GM18519 (cell line): ENCODE data around the gene NEK6.

Experiments
- ATAC-seq: cut with Tn5 transposase; IDR thresholded peaks from one replicate; pipeline ENCODE4 v1.9.1; 2021; ENCODE audit warnings: mild to moderate bottlenecking, moderate library complexity; ENCODE audit not compliant: unreplicated experiment, low FRiP score

The NEK6 gene

DNA sequence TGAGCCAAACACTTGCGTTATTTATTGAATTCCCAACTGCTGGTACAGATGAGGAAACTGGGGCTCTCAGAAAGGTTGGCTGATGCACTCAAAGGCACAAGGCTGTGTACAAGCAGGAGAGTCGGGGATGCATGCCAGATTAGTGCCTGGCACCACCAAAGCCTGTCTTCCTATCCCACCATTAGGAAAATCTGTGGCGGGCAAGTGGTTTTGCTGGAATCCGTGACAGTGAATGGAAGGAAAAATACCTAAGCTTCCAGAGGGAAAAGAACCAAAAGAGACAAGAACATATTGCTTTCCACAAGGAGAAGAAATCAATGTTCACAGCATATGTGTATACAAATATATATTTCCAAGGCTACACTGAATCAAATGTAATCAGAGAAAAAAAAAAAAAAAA, 106.4 kb downstream of the NEK6 start:
- ATAC-seq = no peak

GRCh38 chr9:124365036-124365435, 107.3 kb downstream of the NEK6 start:
- ATAC-seq = no peak

GRCh38 chr9:124366476-124367220, 108.9 kb downstream of the NEK6 start:
- ATAC-seq = no peak

DNA sequence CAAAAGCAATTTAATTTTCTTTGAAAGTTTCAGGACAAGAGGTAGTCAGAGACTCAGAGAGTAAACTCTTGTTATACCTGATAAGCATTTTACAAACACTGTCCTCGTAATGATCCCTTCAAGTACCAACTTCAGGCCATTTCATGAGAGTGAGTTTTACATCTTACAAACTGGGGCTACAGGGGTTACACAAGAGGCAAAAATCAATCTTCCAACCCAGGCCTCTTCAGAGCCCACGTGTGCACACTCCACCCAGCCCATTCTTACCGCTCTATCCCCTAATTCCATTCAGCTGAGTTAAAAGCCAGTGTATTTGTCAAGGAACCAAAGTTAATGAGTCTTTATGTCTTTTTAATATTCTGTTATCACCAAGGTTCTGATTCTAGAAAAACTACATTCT, 110.9 kb downstream of the NEK6 start:
- ATAC-seq = no peak

DNA sequence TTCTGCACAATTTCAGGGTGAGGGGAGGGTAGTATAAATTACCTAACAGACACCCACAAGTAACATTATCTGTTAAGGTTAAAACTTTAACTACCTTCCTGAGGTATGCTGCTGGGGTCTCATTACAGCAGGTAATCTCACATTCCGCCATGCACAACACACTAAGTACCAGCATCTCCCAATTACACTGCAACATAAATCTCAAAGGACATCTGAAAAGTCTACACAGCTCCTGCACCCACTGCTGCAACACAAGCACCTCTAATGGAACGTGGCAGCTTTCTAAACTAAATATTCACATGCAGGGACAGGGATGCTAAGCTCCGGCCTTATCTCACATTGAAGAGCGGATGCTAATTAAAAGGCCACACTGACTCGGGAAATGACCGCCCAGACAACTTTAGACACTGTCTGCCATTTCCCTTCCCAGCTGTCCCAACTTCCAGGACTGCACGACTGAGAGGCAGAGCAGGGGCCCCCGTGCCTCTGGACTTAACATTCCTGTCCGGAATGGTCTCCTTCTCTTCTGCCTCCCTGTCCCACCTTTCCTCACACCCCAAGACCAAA, 111.6 kb downstream of the NEK6 start:
- ATAC-seq = no peak

DNA sequence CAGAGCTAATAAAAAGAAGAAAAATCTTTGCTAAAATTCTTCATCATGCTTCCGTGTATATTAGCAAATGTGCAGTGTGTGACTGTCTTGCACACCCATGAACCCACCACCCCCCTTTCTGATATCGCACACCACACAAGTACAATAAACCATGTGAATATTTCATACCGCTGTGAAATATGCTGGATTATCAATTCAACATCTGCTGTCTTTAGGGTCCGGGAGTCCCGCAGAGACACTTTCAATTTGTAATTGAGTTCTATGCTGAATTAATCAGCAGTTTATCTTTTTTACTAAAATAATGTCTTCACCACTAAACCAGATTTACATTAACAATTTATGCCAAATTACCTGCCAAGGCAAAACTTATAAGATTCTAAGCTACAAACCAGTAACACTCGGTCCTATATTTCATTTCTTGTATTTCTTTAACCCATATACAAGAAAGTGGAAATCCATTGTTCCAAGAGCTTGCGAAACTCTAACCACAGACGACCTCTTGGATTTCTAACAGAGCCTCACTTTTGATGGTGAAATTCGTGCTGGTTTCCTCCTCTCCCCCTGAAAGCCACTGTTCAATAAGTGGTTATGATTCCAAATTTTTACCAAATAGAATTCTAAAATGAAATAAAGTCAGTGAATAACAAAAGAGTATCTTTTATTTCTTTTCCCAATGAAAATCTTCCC, 113.3 kb downstream of the NEK6 start:
- ATAC-seq = no peak

- ATAC-seq = no peak
Measured at GRCh38 chr9:124372038-124372437, 114.3 kb downstream of the NEK6 start.

DNA sequence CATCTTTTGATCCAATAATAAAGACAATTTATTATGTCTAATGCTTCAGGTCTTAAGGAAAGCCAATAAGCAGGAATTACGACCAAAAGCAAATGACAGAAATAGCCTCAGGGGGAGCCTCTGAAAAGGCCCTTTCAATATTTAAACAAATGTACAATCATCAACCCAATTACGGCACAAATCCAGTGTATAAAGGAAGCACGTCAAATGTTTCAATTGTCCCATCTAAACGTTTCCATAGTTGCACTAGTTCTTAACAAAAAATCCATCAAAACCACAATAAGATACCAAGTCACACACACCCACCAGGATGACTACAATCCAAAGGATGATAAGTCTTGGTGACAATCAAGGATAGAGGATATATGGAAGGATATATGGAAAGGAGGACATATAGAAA, 115.6 kb downstream of the NEK6 start:
- ATAC-seq = no peak

DNA sequence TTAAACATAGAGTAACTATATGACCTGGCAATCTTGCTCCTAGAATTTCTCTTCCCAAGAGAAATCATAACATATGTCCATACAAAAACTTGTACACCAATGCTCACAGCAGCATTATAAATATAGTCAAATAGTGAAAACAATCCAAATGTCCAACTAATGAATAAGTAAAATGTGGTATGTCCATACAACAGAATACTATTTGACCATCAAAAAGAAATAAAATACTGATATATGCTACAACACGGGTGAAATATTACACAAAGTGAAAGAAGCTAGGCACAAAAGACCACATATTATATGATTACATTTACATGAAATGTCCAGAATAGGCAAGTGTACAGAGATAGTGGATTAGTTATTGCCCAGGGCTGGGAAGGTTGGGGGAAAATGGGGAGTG, 116.1 kb downstream of the NEK6 start:
- ATAC-seq = no peak

GRCh38 chr9:124375726-124376125, 118.0 kb downstream of the NEK6 start:
- ATAC-seq = no peak

DNA sequence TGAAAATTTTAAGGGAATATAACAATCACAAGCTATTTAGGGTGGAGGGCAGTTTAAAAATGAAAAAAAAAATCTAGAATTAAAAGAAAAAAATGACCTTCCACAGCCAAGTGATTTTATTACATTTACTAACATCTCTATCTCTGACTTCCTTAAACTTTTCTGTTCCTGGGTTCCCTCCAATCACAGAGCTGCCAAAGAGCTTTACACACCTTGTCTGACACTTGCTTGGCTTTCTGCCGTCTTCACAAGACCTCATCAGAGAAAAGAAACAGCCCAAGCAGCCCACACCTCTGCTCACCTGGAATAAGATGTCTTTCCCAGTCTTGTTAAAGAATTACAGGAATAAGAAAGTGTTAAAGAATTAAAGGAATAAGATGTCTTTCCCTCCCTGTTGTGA, 118.6 kb downstream of the NEK6 start:
- no peak for ATAC-seq

DNA sequence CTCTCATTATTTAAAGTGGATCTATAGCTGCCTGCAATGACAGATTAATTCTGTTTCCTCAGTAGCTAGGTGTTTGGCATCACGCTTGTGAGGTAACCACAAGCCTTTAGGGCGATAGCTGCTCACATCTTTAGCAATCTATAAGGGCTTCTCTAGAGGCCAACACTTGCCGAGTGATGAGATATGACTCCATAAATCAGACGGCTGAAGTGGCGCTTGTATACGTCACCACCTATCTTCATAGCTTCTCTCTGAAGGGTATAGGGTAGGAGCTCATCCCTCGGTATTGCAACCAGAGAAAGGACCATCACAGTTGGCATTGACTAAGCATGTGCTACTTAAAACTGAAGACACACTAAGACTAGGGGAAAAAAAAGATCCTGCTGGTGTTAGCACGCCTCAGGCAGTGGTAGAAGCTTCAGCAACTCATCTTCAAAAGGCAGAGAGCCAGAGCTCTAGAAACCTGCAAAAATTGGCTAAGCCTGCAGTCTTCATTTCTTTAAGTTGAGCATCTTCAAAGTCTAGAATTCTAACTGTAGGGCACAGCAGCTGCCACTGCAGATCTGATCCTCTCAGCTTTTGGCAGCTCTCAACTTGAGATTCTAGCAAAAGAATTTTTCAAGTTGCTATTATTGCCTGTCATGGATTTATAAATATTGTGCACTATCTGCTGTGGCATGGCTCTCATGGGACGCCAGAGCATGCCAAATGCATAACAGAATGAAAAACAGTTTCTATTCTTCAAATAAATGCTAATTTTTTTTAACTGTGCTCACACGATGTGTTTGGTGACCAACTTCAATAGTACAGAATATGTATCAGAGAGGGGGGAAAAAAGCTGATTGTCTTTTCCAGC, 120.0 kb downstream of the NEK6 start:
- no peak for ATAC-seq

DNA sequence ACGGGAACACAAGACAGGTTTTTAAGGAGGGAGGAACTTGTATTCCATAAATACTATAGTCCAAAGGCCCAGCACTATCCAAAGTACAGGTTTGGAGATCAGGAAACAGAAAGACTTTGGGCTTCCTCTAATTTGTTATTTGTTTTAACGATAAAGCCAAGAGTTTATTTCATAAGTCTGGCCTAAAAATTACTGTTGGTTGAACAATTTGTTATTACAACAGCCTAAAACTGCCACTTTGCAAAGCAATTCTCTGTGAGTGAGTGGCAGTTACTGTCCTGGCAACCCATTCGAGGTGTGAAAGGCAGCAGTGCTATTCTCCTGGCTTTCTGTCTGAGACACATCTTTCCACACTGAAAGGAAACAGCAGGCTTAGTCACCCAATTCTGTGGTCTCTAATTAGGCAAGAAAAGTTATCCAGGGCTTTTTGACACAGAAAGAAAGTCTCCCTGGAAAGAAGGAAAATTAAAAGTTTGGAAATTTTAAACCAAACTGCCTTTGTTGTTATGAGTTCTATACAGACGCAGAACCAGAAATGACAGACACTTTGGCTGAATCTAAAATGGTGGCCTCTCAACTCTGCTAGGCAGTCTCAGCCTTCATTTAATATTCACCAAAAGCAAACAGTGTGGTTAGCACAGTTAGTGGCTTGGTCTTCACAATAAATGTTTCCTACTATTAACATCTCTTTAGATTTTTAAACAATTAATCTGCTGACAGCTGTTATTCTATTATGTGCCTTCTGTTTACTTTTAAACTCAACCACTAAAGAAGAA, 123.6 kb downstream of the NEK6 start:
- no peak for ATAC-seq

GRCh38 chr9:124384210-124384609, 126.5 kb downstream of the NEK6 start:
- no peak for ATAC-seq

DNA sequence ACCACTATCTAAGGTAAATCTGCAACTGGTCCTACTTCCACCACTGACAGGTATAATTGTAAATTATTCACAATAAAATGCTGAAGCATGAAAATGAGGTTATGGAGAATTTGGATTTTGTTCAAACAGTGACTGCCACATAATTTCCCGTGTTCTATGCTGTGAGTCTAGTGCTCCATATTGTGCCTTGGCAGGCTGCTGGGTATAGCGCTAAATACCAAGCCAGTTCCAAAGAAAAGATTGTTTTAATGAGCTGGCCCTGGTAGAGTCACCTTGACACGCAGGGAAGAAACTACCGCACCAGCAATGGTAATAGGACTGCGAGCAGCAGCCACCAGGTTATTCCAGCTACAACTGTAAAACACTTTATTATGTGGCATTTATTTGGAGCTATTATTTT, 127.1 kb downstream of the NEK6 start:
- no peak for ATAC-seq

DNA sequence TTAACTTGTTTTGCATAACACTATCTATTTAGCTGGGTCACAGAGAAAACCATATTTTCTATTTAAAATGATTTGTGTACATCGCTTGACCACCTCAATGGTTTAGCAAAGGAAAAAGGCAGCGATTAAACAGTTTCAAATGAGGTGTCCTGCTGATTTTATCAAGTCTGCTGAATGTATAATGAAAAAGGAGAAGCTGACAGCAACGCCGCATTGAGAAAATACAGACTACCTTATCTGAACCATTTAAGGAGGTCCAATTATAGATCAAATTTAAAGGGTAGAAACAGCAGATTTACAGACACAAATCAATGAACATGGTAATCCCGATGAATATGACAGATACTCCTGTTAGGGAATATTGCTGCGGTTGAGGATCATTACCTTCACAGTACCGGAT, 127.9 kb downstream of the NEK6 start:
- ATAC-seq = no peak

- no peak for ATAC-seq
Measured at GRCh38 chr9:124386201-124386600, 128.5 kb downstream of the NEK6 start.

GRCh38 chr9:124388275-124389048, 130.7 kb downstream of the NEK6 start:
- no peak for ATAC-seq

DNA sequence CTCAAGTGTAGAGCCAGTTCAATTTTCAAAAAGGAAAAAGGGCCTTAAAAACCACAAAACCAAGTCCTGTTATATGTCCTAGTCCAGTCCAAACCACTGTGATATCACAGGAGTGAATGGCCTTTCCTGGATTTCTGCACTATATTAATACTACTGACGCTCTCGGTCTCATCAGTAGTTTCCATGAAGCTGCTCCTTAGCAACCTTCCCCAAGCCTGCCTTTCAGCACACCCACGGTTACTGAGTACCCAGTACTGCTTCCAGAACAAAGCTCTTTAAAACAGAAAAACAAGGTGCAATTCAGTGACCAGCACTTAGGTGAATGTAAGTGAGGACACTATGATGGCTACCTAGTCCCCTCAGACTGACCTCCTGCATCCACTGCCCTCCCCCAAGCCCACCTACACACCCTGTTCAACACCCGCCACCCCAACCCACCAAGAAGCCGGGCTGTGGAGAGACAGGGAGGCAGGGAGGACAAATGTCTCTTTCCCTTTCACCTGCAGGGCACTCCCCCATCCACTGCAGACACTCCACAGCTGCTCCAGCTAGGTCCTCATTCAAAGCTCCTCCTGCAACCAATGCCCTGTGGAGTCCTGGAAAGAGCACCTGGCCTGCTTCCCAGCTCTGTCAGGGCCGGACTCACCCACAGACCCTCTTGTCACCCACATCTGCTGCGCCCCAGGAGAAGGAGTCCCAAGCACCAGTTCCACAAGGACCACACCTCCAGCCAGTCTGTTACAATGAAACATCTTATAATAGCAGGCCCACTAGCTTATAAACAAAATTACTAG, 131.6 kb downstream of the NEK6 start:
- ATAC-seq = no peak
